ENCODE results near the gene NRDC.

GRCh38 chr1:51922040-51922439 lies 43.5 kb upstream of the NRDC start:
- no peak for TF ChIP-seq CTCF (IDR thresholded peaks at IDR 0.05; ENCODE audit: low read length)
- no peak for TF ChIP-seq EZH2 (optimal IDR thresholded peaks at IDR 0.05; ENCODE audit: low read depth, low read length)
